ENCODE data around the gene RBBP8.

The RBBP8 gene

GRCh38 chr18:23053776-23054457 lies 120.8 kb downstream of the RBBP8 start:
- H3K36me3 Mint-ChIP-seq (ENCODE audit: low read depth), result no peaks in the 10 kb centered on the region
- H3K4me1 Mint-ChIP-seq (ENCODE audit: low read depth), result peaks cover 12% of the 10 kb centered on the region
- H3K4me3 Mint-ChIP-seq, result no peak overlapping the region
- no peaks in the 10 kb centered on the region for H3K9me3 Mint-ChIP-seq
- peaks cover 33% of the 10 kb centered on the region for H3K27me3 Mint-ChIP-seq (ENCODE audit: low read depth)
- no peak overlapping the region for H3K27ac Mint-ChIP-seq

- Mint-ChIP-seq H3K27me3 (ENCODE audit: low read depth) (peaks cover 38% of the 10 kb centered on the region), H3K4me3 (no peak overlapping the region), H3K36me3 (ENCODE audit: low read depth) (no peaks in the 10 kb centered on the region), H3K27ac (no peak overlapping the region), H3K4me1 (ENCODE audit: low read depth) (peaks cover 9% of the 10 kb centered on the region), H3K9me3 (no peaks in the 10 kb centered on the region)
Measured at GRCh38 chr18:23054553-23054952, 121.4 kb downstream of the RBBP8 start.

DNA sequence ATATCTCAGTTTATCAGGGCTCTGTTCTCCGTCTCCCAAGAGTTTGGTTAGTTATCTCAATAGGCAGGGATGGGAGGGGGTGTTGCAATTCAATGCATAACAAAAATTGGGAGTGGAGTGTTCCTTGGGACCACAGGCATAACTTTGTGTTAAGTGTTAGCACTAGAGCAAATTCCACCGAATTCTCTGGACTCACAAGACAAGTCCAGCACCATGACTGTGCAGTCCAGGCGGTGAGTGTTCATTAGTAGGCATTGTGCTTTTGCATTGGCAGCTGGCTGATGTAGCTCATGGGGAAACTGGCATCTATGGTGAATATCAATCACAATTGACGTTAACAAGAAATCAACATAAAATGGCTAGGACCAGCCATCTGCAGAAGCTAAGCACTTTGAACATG lies 123.2 kb downstream of the RBBP8 start:
- no peaks in the 10 kb centered on the region for H3K36me3 Mint-ChIP-seq (ENCODE audit: low read depth)

GRCh38 chr18:23057096-23057495 lies 124.0 kb downstream of the RBBP8 start:
- H3K4me1 Mint-ChIP-seq (ENCODE audit: low read depth), result no peaks in the 10 kb centered on the region
- no peaks in the 10 kb centered on the region for H3K36me3 Mint-ChIP-seq (ENCODE audit: low read depth)
- H3K9me3 Mint-ChIP-seq, result no peaks in the 10 kb centered on the region
- no peak overlapping the region for H3K27ac Mint-ChIP-seq
- no peak overlapping the region for H3K4me3 Mint-ChIP-seq
- peaks cover 40% of the 10 kb centered on the region for H3K27me3 Mint-ChIP-seq (ENCODE audit: low read depth)

More for the DNA sequence above, 123.2 kb downstream of the RBBP8 start:
- Mint-ChIP-seq H3K27ac (no peak overlapping the region), H3K9me3 (no peaks in the 10 kb centered on the region), H3K4me1 (ENCODE audit: low read depth) (no peaks in the 10 kb centered on the region), H3K27me3 (ENCODE audit: low read depth) (peaks cover 42% of the 10 kb centered on the region), H3K4me3 (no peak overlapping the region)

DNA sequence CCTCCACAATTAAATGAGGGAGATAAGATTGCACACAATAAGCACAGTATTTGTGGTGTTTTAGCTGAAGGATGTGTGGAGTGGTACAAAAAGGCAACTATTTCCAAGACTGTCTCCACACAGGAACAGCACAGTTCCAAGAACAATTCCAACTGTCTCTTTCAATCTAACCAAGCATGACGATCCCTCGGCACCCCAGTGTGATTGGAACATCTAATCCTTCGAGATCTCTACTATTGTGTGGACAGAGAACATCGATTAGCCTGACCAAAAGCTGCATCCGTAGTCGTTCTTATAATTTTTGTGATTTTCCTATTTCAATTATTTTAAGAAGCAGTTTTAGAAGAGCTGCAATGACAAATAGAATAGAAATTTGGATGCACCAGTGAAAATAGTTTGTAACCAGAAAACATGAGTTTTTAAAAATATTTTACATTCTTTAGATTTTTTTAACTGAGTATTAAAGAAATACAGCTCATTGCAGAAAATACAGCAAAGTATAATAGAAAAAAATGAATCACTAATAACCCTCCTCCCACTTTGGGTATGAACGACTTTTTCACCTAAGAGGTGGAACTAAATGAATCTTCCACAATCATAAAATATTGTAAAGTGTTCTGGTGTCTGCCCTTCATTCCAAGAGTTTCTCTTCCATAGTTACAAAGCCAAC lies 125.8 kb downstream of the RBBP8 start:
- Mint-ChIP-seq H3K27me3 (ENCODE audit: low read depth) (peaks cover 29% of the 10 kb centered on the region), H3K4me1 (ENCODE audit: low read depth) (peaks cover 3% of the 10 kb centered on the region), H3K9me3 (peaks cover 8% of the 10 kb centered on the region), H3K27ac (no peak overlapping the region), H3K4me3 (no peak overlapping the region), H3K36me3 (ENCODE audit: low read depth) (peaks cover 3% of the 10 kb centered on the region)

DNA sequence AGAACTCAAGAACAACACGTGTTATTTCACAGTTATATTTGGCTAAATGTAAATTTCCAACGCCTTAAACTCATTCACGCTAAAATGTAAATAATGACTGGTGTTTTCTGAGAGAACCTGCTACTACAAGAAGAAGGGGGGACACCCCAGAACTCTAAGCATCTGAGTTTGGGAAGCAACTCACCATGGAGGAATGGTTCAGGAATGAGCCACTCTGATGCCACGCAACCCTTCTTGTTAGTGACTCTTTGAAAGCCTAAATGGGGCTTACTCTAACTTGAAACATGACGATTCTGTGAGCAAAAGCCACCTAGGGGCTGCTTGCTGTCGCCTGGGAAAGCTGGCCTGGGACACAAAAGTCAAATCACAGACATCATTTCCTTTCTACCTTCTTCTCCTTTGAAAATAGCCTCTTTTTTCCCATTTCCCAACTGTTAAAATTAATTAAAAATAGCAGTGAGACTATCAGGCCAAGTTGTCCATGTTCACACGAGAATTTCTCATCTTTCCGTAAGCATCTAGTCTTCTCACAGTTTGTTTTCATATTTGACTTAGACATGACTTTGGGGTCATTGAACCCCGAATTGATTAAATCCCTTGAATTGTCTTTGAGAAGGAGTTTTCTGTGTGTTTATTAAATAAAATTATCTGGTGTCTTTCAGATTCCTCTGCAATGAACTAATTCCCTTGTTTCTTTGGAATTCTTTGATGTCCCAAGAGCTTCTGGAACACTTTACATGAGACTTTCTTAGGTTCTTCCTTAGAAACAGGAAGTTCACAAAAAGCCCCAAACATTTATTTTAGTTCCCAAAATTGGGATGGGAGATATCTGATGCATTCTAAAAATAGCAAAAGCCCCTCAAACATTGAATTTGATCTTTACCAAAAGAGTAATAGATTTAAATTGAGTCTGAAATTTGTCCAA lies 126.7 kb downstream of the RBBP8 start:
- Mint-ChIP-seq H3K36me3 (ENCODE audit: low read depth) (peaks cover 3% of the 10 kb centered on the region), H3K4me3 (no peak overlapping the region), H3K9me3 (peaks cover 8% of the 10 kb centered on the region), H3K4me1 (ENCODE audit: low read depth) (peaks cover 3% of the 10 kb centered on the region), H3K27me3 (ENCODE audit: low read depth) (peaks cover 28% of the 10 kb centered on the region), H3K27ac (no peak overlapping the region)

DNA sequence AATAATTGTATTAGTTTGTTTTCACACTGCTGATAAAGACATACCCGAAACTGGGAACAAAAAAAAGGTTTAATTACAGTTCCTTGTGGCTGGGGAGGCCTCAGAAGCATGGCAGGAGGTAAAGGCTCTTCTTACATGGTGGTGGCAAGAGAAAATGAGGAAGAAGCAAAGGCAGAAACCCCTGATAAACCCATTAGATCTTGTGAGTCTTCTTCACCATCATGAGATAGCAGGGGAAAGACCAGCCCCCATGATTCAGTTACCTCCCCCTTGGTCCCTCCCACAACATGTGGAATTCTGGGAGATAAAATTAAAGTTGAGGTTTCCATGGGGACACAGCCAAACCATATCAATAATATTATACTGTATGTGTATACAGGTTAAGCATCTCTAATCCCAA lies 128.9 kb downstream of the RBBP8 start:
- Mint-ChIP-seq H3K27ac (no peak overlapping the region), H3K4me1 (ENCODE audit: low read depth) (peaks cover 3% of the 10 kb centered on the region), H3K36me3 (ENCODE audit: low read depth) (peaks cover 4% of the 10 kb centered on the region), H3K9me3 (peaks cover 10% of the 10 kb centered on the region), H3K4me3 (no peak overlapping the region), H3K27me3 (ENCODE audit: low read depth) (peaks cover 16% of the 10 kb centered on the region)

- H3K36me3 Mint-ChIP-seq (ENCODE audit: low read depth), result peaks cover 7% of the 10 kb centered on the region
- peaks cover 17% of the 10 kb centered on the region for H3K9me3 Mint-ChIP-seq
- H3K27me3 Mint-ChIP-seq (ENCODE audit: low read depth), result peaks cover 10% of the 10 kb centered on the region
- H3K4me3 Mint-ChIP-seq, result no peak overlapping the region
- H3K27ac Mint-ChIP-seq, result no peak overlapping the region
- peaks cover 10% of the 10 kb centered on the region for H3K4me1 Mint-ChIP-seq (ENCODE audit: low read depth)
Measured at GRCh38 chr18:23063502-23063901, 130.4 kb downstream of the RBBP8 start.

DNA sequence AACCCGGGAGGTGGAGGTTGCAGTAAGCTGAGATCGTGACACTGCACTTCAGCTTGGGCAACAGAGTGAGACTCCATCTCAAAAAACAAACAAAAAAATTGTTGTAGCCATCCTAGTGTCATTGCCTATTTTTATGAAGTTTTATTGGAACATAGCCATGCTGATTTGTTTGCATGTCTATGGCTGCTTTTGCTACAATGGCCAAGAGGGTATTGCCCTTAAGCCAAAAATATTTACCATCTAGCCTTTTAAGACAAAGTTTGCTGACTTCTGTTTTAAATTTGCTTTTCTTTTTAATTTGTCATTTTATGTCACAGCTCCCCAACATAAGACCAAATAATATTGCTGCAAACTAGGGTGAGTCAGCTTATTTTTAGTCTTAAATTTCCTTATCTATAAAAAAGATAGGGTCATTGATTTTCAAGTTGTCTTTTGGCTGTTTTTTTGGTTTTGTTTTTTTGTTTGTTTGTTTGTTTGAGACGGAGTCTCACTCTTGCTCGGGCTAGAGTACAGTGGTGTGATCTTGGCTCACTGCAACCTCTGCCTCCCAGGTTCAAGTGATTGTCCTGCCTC lies 132.2 kb downstream of the RBBP8 start:
- peaks cover 25% of the 10 kb centered on the region for H3K9me3 Mint-ChIP-seq
- H3K36me3 Mint-ChIP-seq (ENCODE audit: low read depth), result peaks cover 15% of the 10 kb centered on the region
- H3K4me3 Mint-ChIP-seq, result no peak overlapping the region
- no peak overlapping the region for H3K27ac Mint-ChIP-seq
- peaks cover 25% of the 10 kb centered on the region for H3K4me1 Mint-ChIP-seq (ENCODE audit: low read depth)
- no peaks in the 10 kb centered on the region for H3K27me3 Mint-ChIP-seq (ENCODE audit: low read depth)

DNA sequence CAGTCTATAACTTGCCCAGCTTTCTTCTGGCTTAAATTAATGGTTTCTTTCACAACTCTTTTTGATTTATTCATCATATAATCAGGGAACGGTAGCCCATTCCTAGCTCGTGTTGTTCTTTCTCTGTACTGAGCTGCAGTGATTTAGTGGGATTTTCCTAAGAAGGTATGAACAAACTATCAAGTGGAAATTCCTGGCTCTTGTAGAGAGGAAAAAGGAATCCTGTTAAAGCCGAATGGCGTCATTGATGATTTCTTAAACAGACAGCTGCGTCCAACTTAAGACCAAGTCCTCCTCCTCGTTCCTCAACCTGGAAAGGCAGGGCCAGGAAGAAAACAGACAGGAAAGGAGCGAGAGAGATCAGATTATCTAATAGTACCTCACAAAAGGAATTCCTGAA lies 132.9 kb downstream of the RBBP8 start:
- Mint-ChIP-seq H3K27me3 (ENCODE audit: low read depth) (no peaks in the 10 kb centered on the region), H3K36me3 (ENCODE audit: low read depth) (peaks cover 19% of the 10 kb centered on the region), H3K27ac (no peak overlapping the region), H3K4me3 (no peak overlapping the region), H3K9me3 (peaks cover 27% of the 10 kb centered on the region), H3K4me1 (ENCODE audit: low read depth) (peaks cover 30% of the 10 kb centered on the region)

- Mint-ChIP-seq H3K4me1 (ENCODE audit: low read depth) (peaks cover 35% of the 10 kb centered on the region), H3K27me3 (ENCODE audit: low read depth) (no peaks in the 10 kb centered on the region)
Measured at GRCh38 chr18:23066504-23067039, 133.4 kb downstream of the RBBP8 start.

GRCh38 chr18:23067236-23067635 lies 134.1 kb downstream of the RBBP8 start:
- H3K4me1 Mint-ChIP-seq (ENCODE audit: low read depth), result peaks cover 42% of the 10 kb centered on the region
- peaks cover 22% of the 10 kb centered on the region for H3K36me3 Mint-ChIP-seq (ENCODE audit: low read depth)

More at GRCh38 chr18:23066504-23067039, 133.4 kb downstream of the RBBP8 start:
- Mint-ChIP-seq H3K27ac (no peak overlapping the region), H3K4me3 (no peak overlapping the region), H3K9me3 (peaks cover 27% of the 10 kb centered on the region), H3K36me3 (ENCODE audit: low read depth) (peaks cover 19% of the 10 kb centered on the region)

DNA sequence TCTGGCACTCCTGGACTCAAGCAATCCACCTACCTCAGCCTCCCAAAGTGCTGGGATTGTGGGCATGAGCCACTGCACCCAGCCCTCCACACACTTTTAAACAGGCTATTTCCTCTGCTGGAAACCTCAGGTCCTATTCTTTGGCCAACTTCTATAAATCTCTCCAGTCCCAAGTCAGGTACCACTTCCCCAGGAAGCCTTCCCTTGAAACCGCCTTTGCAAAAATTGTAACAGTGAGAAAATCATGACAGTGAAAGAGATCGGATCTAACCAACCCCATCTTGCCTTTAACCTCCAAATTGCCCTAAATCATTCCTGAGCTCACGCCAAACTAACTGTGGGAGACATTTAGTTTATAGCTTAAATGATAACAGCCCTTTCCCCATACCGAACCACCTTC lies 134.9 kb downstream of the RBBP8 start:
- H3K9me3 Mint-ChIP-seq, result peaks cover 26% of the 10 kb centered on the region
- no peaks in the 10 kb centered on the region for H3K27me3 Mint-ChIP-seq (ENCODE audit: low read depth)
- peaks cover 48% of the 10 kb centered on the region for H3K4me1 Mint-ChIP-seq (ENCODE audit: low read depth)
- no peak overlapping the region for H3K4me3 Mint-ChIP-seq
- peaks cover 22% of the 10 kb centered on the region for H3K36me3 Mint-ChIP-seq (ENCODE audit: low read depth)
- H3K27ac Mint-ChIP-seq, result no peak overlapping the region

More at GRCh38 chr18:23067236-23067635, 134.1 kb downstream of the RBBP8 start:
- H3K27me3 Mint-ChIP-seq (ENCODE audit: low read depth), result no peaks in the 10 kb centered on the region
- H3K9me3 Mint-ChIP-seq, result peaks cover 27% of the 10 kb centered on the region
- H3K27ac Mint-ChIP-seq, result no peak overlapping the region
- peak overlapping the region; percentile 47 for H3K4me3 Mint-ChIP-seq

Data from T-helper 1 cell treated with Interleukin-12 subunit alpha and Interleukin-12 subunit beta and Interleukin-4 antibody, amounts not matched to agents 30 μg/mL and 1 μg/mL, for 36 hours (primary cell).